Fibroblast of upper back skin (primary cell): ENCODE results near the gene PPP4R3A.
"Not testable (repeated sequence)": the region's sequence is repeated elsewhere in the genome, so short reads cannot be mapped to it uniquely, and the experiment has no call there.

Experiments
- DNase-seq: peaks from one replicate; pipeline ENCODE4 v3.0.0-alpha.2; 2013

Gene PPP4R3A

DNA sequence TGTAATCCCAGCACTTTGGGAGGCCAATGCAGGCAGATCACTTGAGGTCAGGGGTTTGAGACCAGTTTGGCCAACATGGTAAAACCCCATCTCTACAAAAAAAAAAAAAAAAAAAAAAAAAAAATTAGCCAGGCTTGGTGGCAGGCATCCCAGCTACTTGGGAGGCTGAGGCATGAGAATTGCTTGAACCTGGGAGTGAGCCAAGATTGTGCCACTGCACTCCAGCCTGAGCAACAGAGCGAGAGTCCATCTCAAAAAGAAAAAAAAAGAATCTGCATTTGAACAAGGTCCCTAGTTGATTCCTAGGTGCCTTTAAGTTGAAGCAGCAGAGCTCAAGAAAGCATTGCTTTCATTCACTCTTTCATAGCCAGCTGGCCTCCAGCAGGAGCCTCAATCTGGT is 81.2 kb downstream of the PPP4R3A start:
- DNase-seq = not testable (repeated sequence)

DNA sequence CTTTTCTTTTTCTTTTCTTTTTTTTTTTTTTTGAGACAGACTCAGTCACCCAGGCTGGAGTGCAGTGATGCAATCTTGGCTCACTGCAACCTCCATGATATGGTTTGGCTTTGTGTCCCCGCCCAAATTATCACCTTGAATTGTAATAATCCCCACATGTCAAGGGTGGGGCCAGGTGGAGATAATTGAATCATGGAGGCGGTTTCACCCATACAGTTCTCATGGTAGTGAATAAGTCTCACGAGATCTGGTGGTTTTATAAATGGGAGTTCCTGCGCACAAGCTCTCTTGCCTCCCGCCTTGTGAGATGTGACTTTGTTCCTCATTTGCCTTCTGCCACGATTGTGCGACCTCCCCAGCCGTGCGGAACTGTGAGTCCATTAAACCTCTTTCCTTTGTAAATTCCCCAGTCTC is 84.6 kb downstream of the PPP4R3A start:
- DNase-seq = not testable (repeated sequence)

GRCh38 chr14:91424813-91425530 is 85.1 kb downstream of the PPP4R3A start:
- no peak for DNase-seq

- no peak for DNase-seq
These were observed 89.4 kb downstream of the PPP4R3A start for GRCh38 chr14:91420686-91421085.

DNA sequence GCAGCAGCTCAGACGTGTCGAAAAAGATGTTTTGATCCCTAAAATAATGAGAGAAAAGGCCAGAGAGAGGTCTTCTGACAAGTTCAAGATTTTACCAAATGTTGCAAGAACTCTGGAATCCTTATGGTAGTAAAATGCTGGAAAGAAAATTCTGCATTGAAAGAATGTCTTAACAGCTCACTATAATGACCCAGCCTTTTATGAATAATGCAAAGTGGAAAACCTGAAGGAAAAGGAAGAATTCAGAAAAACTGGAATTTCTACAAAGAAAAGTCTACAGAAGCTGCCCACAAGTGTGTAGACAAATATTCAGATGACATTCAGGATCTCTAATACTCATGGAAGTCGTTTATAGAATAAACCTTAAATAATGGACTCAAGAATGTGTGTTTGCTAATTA is 90.7 kb downstream of the PPP4R3A start:
- DNase-seq = no peak

- DNase-seq = no peak
These were observed 91.1 kb downstream of the PPP4R3A start for GRCh38 chr14:91419044-91419397.

DNA sequence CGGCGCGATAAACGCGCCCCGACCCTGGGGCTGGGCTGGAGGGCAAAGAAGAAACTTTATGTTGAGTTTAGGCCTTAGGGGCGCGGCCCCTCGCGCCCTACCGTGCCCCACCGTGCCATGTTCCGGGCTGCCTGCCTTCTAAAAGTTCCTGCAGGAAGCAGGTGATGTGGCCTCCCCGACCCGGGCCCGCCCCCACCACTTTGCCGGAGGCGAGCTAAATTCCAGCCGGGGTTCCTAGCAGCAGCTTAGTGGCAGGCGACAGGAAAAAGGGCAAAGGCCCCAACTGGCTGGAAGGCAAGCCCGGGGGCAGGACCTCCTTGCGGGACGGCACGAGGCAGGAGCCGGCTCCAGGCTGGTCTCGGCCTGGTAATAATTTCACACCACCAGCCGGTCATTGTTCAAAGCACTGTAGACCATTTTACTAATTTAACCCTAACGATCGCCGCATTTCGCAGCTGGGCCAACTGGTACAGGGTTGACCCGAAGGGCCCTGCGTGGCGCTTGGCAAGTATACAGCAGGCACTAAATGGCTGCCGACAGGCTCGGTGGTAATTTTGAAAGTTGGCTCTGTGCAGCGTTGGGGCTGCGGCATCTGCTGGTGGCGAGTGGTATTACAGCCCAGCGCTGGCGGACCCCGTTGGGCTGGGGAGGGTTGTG is 91.6 kb downstream of the PPP4R3A start:
- peak; percentile 28 for DNase-seq

GRCh38 chr14:91417983-91418386 is 92.1 kb downstream of the PPP4R3A start:
- DNase-seq = no peak

- peak; percentile 7 for DNase-seq
These were observed 92.8 kb downstream of the PPP4R3A start, which contains the start of gene CCDC88C for GRCh38 chr14:91417120-91417982. CCDC88C (minus strand) TSS chr14:91417820; CDS start chr14:91417690, 130 bp downstream.

GRCh38 chr14:91416744-91417119 is 93.4 kb downstream of the PPP4R3A start:
- DNase-seq = no peak

- no peak for DNase-seq
These were observed 94.0 kb downstream of the PPP4R3A start for GRCh38 chr14:91415794-91416743.

DNA sequence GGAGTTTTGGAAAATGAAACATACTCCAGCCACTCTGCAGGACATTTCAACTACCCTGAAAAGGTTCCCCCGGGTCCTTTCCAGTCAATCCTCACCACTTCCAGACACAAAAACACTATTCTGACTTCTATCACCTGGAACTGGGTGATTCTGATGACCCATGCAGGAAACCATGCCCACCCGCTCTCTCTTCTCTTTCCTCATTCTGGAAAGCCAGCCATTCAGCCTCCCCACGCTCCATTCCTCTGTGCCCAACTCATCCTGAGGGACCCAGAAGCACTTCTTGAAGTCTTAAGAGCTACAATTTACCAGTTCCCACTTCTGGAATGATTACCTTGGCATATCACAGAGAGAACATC is 95.7 kb downstream of the PPP4R3A start:
- DNase-seq = no peak

- no peak for DNase-seq
These were observed 96.3 kb downstream of the PPP4R3A start for GRCh38 chr14:91413547-91414474.

DNA sequence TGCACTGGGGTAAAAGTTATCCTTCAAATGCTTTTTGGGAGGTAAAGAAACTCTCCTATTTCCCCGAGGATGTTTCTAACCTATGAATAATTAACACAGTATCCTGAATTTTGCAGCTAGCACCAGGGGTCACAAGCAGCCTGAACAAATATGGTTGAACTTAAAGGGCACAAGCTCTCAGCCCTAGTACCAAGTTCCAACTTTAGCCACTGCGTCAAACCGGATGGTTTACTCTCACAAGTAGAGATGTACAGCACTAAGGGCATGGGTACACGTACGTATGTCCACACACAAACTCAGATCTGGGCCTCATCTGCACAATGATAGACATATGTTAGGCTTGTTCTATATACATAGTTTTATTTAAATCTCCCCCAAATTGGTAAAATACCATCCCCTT is 97.2 kb downstream of the PPP4R3A start:
- no peak for DNase-seq

GRCh38 chr14:91410771-91411536 is 99.2 kb downstream of the PPP4R3A start:
- DNase-seq = no peak

- no peak for DNase-seq
These were observed 100.0 kb downstream of the PPP4R3A start for GRCh38 chr14:91409928-91410718.

DNA sequence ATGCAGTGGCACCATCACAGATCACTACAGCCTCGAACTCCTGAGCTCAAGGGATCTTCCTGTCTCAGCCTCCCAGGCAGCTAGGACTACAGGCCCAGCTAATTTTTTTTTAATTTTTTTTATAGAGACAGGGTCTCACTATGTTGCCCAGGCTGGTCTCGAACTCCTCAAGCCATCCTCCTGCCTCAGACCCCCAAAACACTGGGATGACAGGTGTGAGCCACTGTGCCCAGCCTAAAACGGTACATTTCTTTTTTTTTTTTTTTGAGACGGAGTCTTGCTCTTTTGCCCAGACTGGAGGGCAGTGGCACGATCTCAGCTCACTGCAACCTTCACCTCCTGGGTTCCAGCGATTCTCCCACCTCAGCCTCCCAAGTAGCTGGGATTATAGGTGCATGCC is 100.9 kb downstream of the PPP4R3A start:
- not testable (repeated sequence) for DNase-seq
